HG03571 (cell line): ENCODE measurements around the gene NOD2.

Experiments
- ATAC-seq: cut with Tn5 transposase; IDR thresholded peaks from one replicate; pipeline ENCODE4 v1.9.1; 2021; ENCODE audit not compliant: unreplicated experiment

The NOD2 gene

DNA sequence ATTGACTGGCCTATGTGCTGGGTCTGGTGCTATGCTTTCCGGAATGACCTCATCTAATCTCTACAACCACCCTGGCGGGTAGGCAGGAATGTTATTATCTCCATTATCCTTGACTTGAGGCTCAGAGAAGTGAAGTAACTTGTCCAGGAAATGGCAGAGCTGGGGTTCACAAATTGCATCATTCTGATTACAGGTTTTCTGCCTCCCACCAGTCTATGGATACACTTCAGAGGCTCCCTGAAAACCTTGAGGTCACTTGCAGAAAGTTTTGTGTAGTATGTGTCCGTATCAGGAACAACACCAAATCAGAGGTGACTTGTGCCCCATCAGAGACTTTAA, 19.1 kb downstream of the NOD2 start:
- ATAC-seq = no peak

DNA sequence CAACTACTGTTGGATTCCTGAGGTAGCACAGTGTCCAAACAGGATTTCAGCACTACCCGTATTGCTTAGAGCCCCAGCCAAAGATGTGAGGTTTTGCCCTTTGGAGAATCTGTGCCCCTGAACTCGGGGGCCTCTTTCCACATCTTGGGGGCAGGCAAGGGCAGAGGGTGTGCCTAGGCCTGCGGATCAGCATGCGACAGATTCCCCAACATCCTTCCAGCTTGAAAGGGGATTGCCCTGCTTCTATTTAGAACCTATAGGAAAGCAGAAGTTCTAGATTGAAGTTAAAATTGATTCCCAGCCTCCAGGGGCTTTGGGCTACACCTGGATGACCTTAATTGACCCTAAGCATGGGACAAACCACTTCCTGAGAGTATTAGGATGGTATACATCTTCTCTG, 19.6 kb downstream of the NOD2 start:
- no peak for ATAC-seq

DNA sequence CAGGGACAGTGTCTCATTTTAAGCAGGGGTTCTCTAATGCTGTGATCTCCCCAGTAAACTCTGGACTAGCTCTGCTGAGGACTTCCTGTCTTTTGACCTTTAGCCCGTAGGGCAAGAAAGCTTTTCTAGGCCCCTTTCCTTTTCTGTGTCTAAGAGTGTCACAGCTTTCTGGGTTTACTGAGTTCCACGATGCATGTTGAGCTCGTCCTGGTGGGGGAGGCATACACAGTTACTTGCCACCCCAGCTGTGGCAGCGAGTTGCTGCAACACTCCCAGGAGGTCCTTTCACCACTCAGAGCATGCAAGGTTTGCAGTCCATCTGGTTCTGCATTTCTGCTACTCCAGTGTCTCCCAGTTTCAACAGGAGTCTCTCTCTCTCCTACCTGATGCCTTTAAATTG, 23.7 kb downstream of the NOD2 start:
- no peak for ATAC-seq

DNA sequence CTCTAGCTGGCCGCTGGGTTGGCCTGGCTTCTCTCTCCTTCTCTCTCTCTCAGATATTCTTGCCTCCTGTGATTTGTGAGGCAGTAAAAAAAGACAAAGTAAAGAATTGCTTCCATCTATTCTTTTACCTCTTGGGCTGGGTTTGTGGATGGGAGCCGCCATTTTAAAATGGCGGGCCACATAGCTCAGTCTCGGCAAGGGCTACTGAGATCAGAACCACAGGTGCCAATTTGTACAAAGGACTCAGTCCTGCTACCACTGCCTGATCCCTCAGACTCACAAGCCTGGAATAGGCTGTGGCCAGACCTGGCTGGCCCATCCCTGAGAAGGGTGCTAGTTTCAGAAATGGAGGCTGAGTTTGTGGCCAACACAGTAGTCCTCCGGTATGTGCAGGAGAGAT, 24.1 kb downstream of the NOD2 start:
- no peak for ATAC-seq

DNA sequence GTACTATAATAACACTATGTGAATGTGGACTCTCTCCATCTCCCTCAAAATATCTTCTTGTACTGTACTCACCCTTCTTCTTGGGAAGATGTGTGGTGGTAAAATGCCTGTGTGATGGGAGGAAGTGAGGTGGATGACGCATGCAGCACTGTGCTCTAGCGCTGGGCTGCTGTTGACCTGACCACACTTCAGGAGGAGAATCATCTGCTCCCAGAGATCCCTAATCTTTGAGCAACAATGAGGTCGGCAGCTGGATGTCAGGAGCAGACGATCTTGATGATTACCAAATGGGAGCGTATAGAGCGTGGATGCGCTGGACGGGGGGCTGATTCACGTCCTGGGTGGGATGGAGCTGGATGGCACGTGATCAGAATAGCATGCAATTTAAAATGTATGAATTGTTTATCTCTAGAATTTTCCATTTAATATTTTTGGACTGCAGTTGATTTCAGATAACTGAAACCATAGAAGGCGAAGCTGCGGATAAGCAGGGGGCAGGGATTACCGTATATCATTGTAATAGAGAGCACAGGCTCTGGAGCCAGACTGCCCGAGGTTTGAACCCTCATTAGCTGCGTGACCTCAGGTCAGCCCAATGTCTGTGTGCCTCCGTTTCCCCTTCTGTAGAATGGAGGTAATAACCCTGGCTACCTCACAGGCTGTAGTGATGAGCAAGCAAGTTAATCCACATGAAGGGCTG, 24.8 kb downstream of the NOD2 start:
- ATAC-seq = no peak

DNA sequence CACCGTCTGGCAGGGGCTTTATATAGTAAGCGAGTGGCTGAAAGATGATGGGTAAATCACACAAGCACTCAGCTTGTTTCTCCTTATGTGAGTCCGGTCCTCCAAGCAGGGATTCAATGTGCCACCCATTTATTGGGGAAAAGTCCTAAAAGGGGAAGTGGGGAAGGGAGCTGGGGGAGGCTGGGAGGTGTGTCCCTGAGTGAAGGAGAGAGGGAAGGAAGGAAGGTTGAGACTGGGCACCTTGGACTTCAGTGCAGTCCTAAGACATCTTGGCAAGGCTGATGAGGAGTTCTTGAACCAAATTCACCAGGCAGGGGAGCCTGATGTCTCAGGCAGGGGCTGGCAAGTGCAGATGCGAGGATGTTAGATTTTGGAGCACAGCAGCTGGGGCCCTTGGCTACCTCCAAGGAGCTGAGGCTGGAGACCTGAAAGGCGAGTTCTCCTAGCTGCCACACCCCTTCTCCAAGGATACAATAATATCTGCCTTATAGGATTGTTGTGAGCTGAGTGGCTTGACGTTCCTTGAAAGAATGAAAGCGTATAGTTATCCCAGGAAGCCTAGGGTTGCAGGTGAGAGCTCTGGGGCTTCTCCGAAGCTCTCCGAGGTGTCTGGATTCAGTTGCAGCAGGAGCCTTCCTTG, 25.5 kb downstream of the NOD2 start:
- no peak for ATAC-seq

DNA sequence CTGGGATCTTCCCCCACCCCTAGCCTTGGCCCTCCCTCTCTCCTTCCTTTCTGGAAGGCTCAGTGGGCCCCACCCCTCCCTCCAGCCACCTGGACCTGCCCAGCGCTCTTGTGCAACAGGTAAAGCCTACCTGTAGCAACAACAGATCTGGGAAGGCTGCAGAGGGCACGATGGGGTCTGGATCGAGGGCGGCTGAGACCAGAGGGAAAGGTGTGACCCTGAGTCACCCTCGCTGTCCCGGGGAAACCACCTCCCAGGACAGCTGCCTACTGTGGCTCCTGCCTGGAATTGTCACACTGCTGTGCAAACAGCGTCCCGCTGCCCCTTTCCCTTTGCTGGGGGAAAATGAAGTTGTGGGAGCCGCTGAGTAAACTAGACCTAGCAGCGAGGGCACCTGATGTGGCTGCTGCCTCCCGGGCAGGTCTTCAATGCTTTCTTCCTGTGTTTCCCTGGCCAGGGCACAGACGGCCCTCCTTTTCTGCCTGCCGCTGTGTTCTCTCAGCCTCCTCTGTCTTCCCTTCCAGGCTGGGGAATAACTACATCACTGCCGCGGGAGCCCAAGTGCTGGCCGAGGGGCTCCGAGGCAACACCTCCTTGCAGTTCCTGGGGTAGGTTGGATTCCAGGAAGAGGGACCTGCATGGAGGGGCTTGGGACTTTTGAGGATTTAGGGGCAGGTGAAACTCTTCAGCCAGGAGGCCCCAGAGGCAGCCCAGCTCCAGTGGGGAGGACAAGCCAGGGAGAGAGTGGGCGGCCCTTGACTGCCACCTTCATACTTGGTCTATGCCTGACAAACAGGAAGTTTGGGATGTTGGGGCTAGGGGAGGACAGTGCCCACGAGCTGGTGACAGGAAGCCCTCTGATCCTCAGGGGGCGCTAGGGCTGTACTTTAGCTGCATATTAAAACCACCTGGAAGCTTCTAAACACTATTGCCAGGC, 26.3 kb downstream of the NOD2 start:
- ATAC-seq = no peak

DNA sequence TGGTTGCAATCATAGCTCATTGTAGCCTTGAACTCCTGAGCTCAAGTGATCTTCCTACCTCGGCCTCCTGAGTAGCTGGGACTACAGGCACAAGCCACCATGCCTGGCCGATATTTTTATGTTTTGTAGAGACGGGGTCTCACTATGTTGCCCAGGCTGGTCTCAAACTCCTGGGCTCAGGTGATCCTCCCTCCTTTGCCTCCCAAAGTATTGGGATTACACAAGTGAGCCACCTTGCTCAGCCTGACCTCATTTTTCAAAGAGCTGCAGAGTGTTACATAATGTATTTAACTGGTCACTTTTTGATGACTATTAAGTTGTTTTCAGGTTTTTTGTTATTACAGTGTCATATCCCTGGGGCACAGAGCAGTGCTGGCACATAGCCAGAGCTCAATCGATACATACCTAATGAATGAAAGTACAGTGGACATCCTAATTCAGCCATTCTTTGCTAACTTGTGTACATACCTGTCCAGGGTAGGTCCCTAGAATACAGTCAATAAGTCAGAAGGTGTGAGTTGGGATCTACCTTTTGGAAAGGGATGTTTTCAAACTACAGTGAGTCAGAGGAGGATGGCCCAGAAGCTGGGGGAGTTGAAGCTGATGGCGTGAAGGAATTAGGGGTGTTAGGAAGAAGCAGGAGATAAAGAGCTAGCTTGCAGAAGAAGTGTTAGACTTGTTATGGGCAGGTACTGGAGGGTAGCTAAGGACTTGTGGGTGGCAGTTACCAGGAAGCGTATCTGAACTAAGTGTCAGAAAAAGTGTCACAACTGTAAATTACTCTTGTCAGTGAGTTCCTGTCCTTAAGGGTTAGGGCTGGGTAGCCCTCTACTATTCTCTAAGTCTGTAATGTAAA, 28.4 kb downstream of the NOD2 start:
- no peak for ATAC-seq

DNA sequence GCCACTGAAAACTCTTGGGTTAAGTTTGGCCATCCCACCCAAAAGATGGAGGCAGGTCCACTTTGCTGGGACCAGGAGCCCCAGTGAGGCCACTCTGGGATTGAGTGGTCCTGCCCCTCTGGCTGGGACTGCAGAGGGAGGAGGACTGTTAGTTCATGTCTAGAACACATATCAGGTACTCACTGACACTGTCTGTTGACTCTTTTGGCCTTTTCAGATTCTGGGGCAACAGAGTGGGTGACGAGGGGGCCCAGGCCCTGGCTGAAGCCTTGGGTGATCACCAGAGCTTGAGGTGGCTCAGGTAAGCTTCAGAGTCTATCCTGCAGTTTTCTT, 29.0 kb downstream of the NOD2 start:
- no peak for ATAC-seq

DNA sequence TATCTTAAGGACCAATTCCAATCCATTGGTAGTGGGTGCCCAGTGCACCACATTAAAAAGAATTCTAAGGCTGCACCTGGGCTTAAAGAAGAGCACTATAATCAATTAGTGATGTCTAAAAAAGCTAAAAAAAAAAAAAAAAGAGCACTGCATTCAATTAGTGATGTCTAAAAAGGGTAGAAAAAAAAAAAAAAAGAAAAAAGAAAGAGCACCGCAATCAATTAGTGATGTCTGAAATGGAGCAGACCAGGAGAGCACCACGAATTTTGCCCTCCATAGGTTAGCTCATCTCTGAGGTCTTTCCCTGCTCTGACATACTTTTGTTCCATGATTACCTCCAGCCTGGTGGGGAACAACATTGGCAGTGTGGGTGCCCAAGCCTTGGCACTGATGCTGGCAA, 29.6 kb downstream of the NOD2 start:
- no peak for ATAC-seq

DNA sequence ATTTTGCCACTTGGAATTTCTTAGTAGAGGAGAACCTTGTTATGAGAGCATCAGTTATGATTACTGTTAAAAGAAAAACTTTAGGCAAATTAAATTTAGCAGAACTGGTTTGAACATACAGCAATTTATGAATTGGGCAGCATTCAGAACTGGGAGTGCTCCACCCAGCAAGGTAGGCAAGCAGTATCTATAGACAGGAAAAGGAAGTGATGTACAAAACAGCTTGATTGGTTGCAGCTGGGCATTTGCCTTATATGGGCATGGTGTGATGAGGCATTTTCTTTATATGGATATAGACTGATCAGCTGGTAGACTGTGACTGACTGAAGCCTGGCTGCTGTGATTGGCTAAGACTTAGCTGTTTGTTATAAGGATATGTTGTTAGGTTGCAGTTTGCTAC, 30.9 kb downstream of the NOD2 start:
- ATAC-seq = no peak

DNA sequence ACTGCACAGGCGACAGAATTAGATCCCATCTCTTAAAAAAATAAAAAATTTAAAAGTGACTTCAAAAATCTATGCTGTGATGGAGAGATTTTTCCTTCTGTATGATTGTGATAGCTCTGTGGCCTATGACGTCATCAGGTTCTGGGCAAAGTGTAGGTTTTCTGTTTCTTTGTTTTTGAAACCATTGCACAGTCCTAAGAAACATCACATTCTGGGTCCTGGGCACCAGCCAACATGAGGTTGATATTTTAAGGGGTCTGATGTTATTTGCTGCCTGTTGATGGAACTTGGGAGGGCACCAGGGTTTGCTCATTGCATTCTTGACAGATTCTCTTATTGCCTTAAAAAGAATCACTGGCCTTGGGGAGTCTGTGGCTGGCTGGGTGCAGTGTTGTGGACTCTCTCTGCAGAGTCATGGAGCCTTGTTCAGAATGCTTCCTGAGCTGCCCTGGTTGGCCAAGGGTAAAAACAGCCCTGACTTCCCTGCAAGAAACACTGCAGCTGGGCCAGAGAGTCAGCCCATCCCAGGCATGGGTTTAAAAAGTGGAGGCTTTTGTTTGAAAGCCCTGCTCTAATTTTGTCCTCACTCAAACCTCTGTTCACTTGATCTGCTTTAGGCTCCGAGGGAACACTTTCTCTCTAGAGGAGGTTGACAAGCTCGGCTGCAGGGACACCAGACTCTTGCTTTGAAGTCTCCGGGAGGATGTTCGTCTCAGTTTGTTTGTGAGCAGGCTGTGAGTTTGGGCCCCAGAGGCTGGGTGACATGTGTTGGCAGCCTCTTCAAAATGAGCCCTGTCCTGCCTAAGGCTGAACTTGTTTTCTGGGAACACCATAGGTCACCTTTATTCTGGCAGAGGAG, 38.0 kb downstream of the NOD2 start:
- no peak for ATAC-seq

DNA sequence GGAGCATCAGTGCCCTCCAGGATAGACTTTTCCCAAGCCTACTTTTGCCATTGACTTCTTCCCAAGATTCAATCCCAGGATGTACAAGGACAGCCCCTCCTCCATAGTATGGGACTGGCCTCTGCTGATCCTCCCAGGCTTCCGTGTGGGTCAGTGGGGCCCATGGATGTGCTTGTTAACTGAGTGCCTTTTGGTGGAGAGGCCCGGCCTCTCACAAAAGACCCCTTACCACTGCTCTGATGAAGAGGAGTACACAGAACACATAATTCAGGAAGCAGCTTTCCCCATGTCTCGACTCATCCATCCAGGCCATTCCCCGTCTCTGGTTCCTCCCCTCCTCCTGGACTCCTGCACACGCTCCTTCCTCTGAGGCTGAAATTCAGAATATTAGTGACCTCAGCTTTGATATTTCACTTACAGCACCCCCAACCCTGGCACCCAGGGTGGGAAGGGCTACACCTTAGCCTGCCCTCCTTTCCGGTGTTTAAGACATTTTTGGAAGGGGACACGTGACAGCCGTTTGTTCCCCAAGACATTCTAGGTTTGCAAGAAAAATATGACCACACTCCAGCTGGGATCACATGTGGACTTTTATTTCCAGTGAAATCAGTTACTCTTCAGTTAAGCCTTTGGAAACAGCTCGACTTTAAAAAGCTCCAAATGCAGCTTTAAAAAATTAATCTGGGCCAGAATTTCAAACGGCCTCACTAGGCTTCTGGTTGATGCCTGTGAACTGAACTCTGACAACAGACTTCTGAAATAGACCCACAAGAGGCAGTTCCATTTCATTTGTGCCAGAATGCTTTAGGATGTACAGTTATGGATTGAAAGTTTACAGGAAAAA, 38.8 kb downstream of the NOD2 start:
- ATAC-seq = no peak

DNA sequence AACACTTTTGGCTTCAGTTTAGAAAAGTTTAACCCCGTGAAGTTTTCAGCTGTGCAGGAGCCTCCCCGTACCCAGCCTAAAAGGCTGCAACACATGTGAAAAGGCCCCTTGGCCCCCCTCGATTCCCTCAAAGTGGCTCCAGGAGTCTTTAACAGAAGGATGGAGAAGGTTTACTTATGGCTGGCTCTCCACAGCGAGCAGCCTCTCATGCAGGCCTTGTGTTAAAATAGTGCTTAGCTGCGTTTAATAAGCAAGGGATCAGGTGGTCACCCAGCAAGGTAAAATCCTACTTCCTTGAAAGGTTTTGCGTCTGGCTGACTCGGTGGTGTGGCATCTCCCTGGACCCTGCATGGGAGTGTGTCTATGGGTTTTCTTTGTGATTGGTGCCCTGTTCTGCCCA, 40.1 kb downstream of the NOD2 start:
- ATAC-seq = no peak

DNA sequence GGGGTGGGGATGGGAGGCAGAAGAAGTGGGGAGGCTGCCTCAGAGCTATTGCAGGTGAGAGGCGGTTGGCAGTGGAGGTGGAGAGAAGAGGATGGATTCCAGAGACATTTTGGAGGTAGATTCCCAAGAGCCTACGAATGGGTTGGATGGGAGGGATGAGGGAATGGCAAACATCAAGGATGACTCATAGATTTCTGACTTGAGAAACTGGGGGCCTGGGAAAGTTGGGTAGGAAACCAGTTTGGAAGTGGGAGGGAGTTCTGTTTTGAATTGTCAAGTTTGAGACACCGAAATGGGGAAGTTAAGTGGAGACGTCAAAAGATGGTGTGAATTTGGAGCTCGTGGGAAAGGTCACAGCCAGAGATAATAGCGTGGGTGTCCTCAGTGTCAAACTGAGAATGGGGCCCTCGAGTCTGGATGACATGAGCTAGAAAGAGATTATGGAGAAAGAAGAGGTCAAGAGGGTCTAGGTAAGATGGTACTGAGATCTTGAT, 42.3 kb downstream of the NOD2 start:
- no peak for ATAC-seq

DNA sequence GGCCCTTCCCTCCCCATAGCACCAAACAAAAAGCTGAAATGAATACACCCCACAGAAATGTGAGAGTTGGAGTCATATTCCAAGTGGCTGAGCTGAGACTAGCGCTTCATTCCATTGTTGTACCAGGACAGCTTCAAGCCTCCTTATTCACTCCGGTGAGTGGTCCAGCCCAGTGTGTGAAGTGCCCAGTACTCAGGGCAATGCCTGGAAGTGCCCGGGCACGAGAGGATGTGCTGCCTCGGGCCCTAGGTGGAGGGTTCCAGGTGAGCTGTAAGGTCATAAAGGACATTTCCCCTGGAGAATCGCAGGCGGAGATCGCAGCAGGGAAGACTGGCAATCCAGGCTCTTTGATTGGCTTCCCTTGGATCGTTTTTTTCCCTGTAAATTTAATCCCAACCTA, 43.0 kb downstream of the NOD2 start:
- ATAC-seq = no peak

DNA sequence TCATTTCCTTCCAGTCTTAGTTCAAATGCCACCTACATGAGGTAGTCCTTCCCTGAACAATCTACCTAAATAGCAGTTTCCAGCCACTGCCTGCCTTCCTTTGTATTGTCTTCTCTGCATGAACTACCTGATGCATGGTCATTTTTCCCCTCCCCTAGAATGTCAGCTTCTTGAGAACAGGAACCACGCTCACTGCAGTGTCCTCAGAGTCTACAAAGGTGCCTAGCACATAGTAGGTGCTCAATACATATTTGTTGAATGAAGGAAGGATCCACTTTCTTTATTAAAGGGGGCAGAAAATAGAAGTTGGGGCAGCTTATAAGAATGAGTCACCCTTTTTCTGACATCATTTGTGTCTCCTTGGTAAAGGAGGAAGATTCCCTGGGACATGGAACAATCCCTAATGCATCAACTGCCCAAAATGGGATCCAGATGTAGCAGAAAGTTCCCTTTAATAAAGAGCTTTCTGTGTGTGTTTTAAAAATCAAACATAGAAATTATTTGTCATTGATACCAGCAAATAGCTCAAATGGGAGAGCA, 44.1 kb downstream of the NOD2 start:
- ATAC-seq = no peak

DNA sequence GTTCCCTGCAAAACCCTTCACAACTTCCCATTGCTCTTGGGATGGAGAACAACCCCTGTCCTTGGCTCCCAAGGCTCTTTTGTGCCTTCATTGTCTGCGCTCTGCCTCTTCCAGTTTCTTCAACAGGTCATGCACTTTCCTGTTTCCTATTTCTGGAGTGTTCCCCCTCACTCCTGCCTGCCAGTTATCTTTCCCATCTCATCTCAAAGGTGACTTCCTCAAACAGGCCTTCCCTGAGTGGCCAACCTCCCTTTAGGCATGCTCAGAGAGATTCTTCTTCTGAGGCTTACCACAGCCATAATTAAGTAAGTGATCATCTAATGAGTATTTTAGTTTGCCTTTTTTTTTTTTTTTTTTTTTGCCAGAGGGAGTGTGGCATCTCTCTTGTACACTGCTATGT, 45.6 kb downstream of the NOD2 start:
- no peak for ATAC-seq

DNA sequence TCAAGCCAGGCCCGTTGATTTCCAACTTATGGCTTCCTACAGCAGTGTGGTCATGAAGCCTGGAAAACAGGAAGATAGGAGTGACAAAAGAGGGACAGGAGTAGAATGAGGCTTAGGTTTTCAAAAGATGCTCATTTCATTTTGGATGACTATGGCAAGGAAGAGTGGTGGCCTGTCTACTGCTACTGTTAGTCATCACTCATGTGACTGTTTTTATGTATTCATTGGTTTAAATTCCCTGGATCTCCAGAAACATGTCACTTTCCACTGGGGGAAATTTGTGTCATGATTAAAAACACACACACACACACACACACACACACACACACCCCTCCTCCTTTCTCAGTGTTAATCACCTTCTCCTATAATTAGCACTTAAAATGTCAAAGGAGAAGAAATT, 47.3 kb downstream of the NOD2 start:
- no peak for ATAC-seq
